CD4-positive, alpha-beta T cell treated with Interferon alpha-2 for 1 hour (primary cell): ENCODE results near the gene ARL14EP.

Experiments used
- DNase-seq, 2 donors: peaks; one replicate each; pipeline ENCODE4 v3.0.0-alpha.2; 2020 to 2022

The ARL14EP gene

GRCh38 chr11:30328681-30329080 is 5.8 kb downstream of the ARL14EP start:
- DNase-seq, result no peak

- DNase-seq, result no peak
These were observed 6.4 kb downstream of the ARL14EP start for GRCh38 chr11:30329150-30329940.

- DNase-seq, result peak in 1 of 2 donors; percentile 28
These were observed 10.5 kb downstream of the ARL14EP start for GRCh38 chr11:30333405-30333804.

- DNase-seq, result peak in 1 of 2 donors; percentile 41
These were observed 19.8 kb downstream of the ARL14EP start for GRCh38 chr11:30342736-30343166.

- DNase-seq, result no peak
These were observed 21.2 kb downstream of the ARL14EP start for GRCh38 chr11:30344085-30344484.

- DNase-seq, result no peak
These were observed 22.7 kb downstream of the ARL14EP start for GRCh38 chr11:30345644-30346043.

- DNase-seq, result peak in 1 of 2 donors; percentile 63
These were observed 23.3 kb downstream of the ARL14EP start for GRCh38 chr11:30346068-30346688.

GRCh38 chr11:30348035-30348434 is 25.1 kb downstream of the ARL14EP start:
- no peak for DNase-seq

- DNase-seq, result no peak
These were observed 27.0 kb downstream of the ARL14EP start for GRCh38 chr11:30349885-30350284.

- no peak for DNase-seq
These were observed 27.5 kb downstream of the ARL14EP start for GRCh38 chr11:30350384-30350783.

- no peak for DNase-seq
These were observed 28.2 kb downstream of the ARL14EP start for GRCh38 chr11:30351061-30351460.

GRCh38 chr11:30356391-30356790 is 33.5 kb downstream of the ARL14EP start:
- no peak for DNase-seq

GRCh38 chr11:30357872-30358271 is 35.0 kb downstream of the ARL14EP start:
- DNase-seq, result no peak

GRCh38 chr11:30358536-30358935 is 35.6 kb downstream of the ARL14EP start:
- DNase-seq, result no peak

- no peak for DNase-seq
These were observed 37.8 kb downstream of the ARL14EP start for GRCh38 chr11:30360741-30361140.

- DNase-seq, result no peak
These were observed 41.4 kb downstream of the ARL14EP start for GRCh38 chr11:30364139-30364836.

- no peak for DNase-seq
These were observed 42.1 kb downstream of the ARL14EP start for GRCh38 chr11:30364837-30365482.

GRCh38 chr11:30365793-30366517 is 43.1 kb downstream of the ARL14EP start:
- no peak for DNase-seq

- no peak for DNase-seq
These were observed 45.5 kb downstream of the ARL14EP start for GRCh38 chr11:30368394-30368793.

- DNase-seq, result no peak
These were observed 47.3 kb downstream of the ARL14EP start for GRCh38 chr11:30370164-30370563.

GRCh38 chr11:30377347-30377746 is 54.4 kb downstream of the ARL14EP start:
- DNase-seq, result no peak

GRCh38 chr11:30380846-30381245 is 57.9 kb downstream of the ARL14EP start:
- no peak for DNase-seq

- DNase-seq, result no peak
These were observed 59.0 kb downstream of the ARL14EP start for GRCh38 chr11:30381879-30382278.
